Type B pancreatic cell (in vitro differentiated cells): Measurements from ENCODE around the gene SOD3. TPM values are rescaled to one million over a fixed set of nuclear protein-coding genes. Genes with fewer than 3 reads are reported as not detected.
A peak's percentile ranks its signal among the peaks of the same experiment; 100 is the strongest.

ENCODE experiments used
- DNase-seq: peaks from one replicate; pipeline ENCODE4 v3.0.0; 2021; ENCODE audit warnings: mixed read lengths; ENCODE audit not compliant: unreplicated experiment; ENCODE audit errors: extremely low spot score
- H3K27ac Mint-ChIP-seq: 2 replicates; pipeline ENCODE4 v1.8.0; 2021; ENCODE audit warnings: mild to moderate bottlenecking, mixed read lengths
- H3K27me3 Mint-ChIP-seq: 2 replicates; pipeline ENCODE4 v1.8.0; 2021; ENCODE audit warnings: mixed read lengths
- H3K36me3 Mint-ChIP-seq: 2 replicates; pipeline ENCODE4 v1.8.0; 2021; ENCODE audit warnings: mixed read lengths
- H3K4me1 Mint-ChIP-seq: one replicate; pipeline ENCODE4 v1.8.0; 2021; ENCODE audit warnings: mixed read lengths; ENCODE audit not compliant: unreplicated experiment
- H3K4me3 Mint-ChIP-seq: 2 replicates; pipeline ENCODE4 v1.8.0; 2021; ENCODE audit warnings: mild to moderate bottlenecking, mixed read lengths
- H3K9me3 Mint-ChIP-seq: 2 replicates; pipeline ENCODE4 v1.8.0; 2021; ENCODE audit warnings: mixed read lengths
- total RNA-seq: library from RNA; stranded (reverse); gene quantifications from 2 replicates; pipeline ENCODE4 v1.2.1, GENCODE V29; 2021; ENCODE audit warnings: low replicate concordance
- TF ChIP-seq, protein P1 (sequence below): fragments of 200-600 bp; sonication (generic); conservative IDR thresholded peaks from 2 replicates; pipeline ENCODE4 v1.5.0; 2021; ENCODE audit warnings: antibody characterized with exemption, mild to moderate bottlenecking

The SOD3 gene
- total RNA-seq, 1 donor from 2014 or later = 5.4 TPM

DNA sequence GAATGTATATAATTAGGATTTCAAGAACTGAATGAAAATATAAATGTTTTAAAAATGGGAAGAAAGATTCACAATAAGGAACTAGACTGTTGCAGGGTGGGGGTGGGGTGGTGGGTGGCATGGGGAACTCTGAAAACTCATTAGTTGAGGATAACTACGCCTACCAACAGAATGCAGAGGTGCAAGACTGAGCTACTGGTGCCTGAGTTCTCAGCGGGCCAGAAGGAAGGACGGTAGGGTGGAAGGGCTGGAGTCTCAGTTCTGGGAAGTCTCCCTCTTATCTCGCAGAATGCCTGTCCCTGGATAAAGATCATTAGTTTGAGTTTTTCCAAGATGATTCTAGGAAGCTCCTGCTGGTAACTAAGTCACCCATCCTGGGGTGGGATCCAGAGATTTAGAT, 1.3 kb upstream of the SOD3 start:
- H3K27me3 Mint-ChIP-seq = peaks cover 42% of the 10 kb centered on the region
- H3K4me3 Mint-ChIP-seq = no peak overlapping the region

DNA sequence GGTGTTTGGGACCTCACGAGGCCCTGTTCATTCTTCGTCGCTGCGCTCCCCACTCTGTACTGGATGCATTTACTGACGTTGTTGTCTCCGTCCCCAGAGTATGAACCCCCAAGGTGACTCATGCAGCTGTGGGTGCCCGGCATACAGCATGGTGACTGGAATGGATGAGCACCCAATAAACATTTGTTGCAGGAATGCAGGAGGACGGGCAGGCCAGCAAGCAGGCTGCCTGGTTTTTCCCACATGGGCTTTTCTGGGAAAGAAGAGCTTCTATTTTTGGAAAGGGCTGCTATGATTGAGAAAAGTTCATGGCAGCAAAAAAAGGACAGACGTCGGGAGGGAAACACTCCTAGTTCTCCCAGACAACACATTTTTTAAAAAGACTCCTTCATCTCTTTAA, 893 bp upstream of the SOD3 start:
- Mint-ChIP-seq H3K27me3 (peaks cover 47% of the 10 kb centered on the region), H3K36me3 (no peaks in the 10 kb centered on the region), H3K4me3 (no peak overlapping the region), H3K9me3 (peaks cover 5% of the 10 kb centered on the region), H3K4me1 (peaks cover 17% of the 10 kb centered on the region), H3K27ac (no peak overlapping the region)
- no peak for DNase-seq
- TF ChIP-seq, protein P1, sequence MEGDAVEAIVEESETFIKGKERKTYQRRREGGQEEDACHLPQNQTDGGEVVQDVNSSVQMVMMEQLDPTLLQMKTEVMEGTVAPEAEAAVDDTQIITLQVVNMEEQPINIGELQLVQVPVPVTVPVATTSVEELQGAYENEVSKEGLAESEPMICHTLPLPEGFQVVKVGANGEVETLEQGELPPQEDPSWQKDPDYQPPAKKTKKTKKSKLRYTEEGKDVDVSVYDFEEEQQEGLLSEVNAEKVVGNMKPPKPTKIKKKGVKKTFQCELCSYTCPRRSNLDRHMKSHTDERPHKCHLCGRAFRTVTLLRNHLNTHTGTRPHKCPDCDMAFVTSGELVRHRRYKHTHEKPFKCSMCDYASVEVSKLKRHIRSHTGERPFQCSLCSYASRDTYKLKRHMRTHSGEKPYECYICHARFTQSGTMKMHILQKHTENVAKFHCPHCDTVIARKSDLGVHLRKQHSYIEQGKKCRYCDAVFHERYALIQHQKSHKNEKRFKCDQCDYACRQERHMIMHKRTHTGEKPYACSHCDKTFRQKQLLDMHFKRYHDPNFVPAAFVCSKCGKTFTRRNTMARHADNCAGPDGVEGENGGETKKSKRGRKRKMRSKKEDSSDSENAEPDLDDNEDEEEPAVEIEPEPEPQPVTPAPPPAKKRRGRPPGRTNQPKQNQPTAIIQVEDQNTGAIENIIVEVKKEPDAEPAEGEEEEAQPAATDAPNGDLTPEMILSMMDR = no peak

More for the DNA sequence above, 1.3 kb upstream of the SOD3 start:
- H3K27ac Mint-ChIP-seq = no peak overlapping the region
- TF ChIP-seq, protein P1 = no peak
- H3K9me3 Mint-ChIP-seq = peaks cover 5% of the 10 kb centered on the region
- H3K36me3 Mint-ChIP-seq = no peaks in the 10 kb centered on the region
- H3K4me1 Mint-ChIP-seq = peaks cover 17% of the 10 kb centered on the region
- no peak for DNase-seq

DNA sequence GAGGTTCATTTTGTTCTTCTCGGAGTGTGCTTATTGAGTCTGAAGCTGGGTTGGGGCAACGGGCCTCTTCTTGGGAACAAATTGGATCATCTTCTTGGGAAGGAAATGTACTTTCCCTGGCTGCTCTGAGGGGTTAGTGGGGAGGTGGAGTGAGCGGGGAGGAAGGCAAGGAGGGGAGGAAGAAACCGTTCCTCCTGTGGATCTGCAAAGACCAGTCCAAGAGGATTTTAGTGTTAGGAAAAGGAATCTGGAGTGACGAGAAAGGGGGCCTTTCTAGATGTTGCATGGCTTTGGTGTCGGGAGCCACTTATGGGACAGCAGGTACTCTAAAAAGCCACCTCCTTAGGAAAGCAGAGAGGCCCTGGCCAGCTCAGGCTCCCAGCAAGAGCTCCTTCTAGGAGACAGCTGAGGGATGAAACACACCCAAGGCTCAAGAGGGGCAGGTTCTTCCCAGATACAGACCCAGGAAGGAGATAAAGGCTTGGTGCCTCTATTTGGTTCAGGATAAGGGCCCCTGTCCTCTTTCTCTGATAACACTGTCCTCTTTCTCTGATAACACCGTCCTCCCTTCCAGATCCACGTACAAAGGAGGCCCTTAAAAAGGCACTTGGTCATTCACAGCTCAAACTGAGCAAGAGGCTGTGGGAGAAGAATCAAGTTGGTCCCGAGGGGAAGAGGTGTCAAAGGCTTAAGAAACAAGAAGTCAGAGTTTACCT, 451 bp downstream of the SOD3 start:
- Mint-ChIP-seq H3K4me1 (peaks cover 20% of the 10 kb centered on the region), H3K4me3 (peak overlapping the region; percentile 75), H3K27ac (peak overlapping the region; percentile 17), H3K36me3 (no peaks in the 10 kb centered on the region), H3K27me3 (peaks cover 51% of the 10 kb centered on the region), H3K9me3 (peaks cover 5% of the 10 kb centered on the region)
- no peak for DNase-seq
- TF ChIP-seq, protein P1 = no peak

DNA sequence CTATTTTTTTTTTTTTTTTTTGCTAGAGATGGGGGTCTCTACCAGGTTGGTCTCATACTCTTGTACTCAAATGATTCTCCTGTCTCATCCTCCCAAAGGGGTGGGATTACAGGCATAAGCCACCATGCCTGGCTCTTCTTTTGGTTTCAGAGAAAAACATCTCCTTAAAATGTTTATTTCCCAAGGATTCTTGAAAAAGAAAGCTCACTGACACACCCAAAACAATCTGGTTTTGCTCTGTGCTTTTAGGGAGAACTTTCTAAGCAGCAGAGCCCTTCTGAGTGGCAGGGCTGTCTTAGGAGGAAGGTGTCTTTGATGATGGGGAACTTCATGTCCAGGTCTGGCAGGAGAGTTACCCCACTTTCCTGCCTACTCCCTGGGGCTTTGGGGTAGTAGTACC, 1.2 kb downstream of the SOD3 start:
- H3K4me1 Mint-ChIP-seq = peaks cover 24% of the 10 kb centered on the region
- DNase-seq = no peak
- H3K27ac Mint-ChIP-seq = no peak overlapping the region
- no peak overlapping the region for H3K4me3 Mint-ChIP-seq
- H3K36me3 Mint-ChIP-seq = no peaks in the 10 kb centered on the region
- peaks cover 59% of the 10 kb centered on the region for H3K27me3 Mint-ChIP-seq
- TF ChIP-seq, protein P1 = no peak
- peaks cover 5% of the 10 kb centered on the region for H3K9me3 Mint-ChIP-seq

DNA sequence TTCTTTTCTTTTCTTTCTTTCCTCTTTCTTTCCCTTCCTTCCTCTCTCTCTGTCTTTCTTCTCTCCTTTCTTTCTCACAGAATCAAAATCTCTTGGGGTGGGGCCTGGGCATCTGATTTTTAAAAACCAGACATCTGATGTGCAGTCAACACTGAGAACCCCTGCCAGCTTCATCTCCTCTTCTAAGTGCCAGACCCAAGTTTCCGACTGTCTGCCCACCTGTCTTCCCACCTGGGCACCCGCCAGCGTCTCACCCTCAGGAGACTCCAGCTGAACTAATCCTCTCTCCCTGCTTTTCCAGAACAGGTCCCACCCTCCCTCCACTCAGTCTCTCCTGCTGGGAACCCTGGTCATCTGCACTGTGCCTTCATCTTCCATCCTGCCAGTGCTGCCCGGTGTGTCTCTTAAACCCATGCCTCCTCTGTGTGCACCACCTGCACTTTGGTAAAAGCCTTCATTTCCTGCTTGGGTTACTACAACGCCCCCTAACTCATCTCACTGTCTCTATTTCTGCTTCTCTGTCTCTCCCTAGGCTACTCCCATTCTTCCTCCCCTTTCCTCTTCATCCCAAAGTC, 2.8 kb downstream of the SOD3 start:
- Mint-ChIP-seq H3K27me3 (peaks cover 73% of the 10 kb centered on the region), H3K4me3 (no peak overlapping the region), H3K36me3 (no peaks in the 10 kb centered on the region), H3K4me1 (peaks cover 32% of the 10 kb centered on the region), H3K9me3 (peaks cover 5% of the 10 kb centered on the region), H3K27ac (no peak overlapping the region)
- TF ChIP-seq, protein P1 = no peak
- no peak for DNase-seq
